DOHH2 (cell line): ENCODE measurements around the gene FRAS1.

Experiments
- H3F3A ChIP-seq: fragments of 200-600 bp; sonication (generic), shearing (Covaris generic); 2 replicates; pipeline ENCODE4 v1.6.0; 2016; ENCODE audit warnings: antibody characterized with exemption, mild to moderate bottlenecking; ENCODE audit not compliant: control insufficient read depth, insufficient read depth
- H3K27ac ChIP-seq: fragments of 200-600 bp; sonication (generic); 2 replicates; pipeline ENCODE4 v1.5.1; 2014; ENCODE audit warnings: low read depth, mild to moderate bottlenecking, low read length, moderate library complexity
- H3K27me3 ChIP-seq: fragments of 200-600 bp; sonication (generic); 2 replicates; pipeline ENCODE4 v1.6.1; 2014; ENCODE audit warnings: mild to moderate bottlenecking, low read length, mixed read lengths; ENCODE audit not compliant: control insufficient read depth
- H3K36me3 ChIP-seq: fragments of 200-600 bp; sonication (generic); 2 replicates; pipeline ENCODE4 v1.6.1; 2014; ENCODE audit warnings: mild to moderate bottlenecking, low read length, moderate library complexity, mixed read lengths; ENCODE audit not compliant: control insufficient read depth
- H3K4me1 ChIP-seq: fragments of 200-600 bp; sonication (generic); 2 replicates; pipeline ENCODE4 v1.6.1; 2014; ENCODE audit warnings: mild to moderate bottlenecking, low read length, mixed read lengths; ENCODE audit not compliant: control insufficient read depth
- H3K4me2 ChIP-seq: fragments of 200-600 bp; sonication (generic); 2 replicates; pipeline ENCODE4 v1.6.0; 2014; ENCODE audit warnings: mild to moderate bottlenecking, low read length, moderate library complexity
- H3K4me3 ChIP-seq: fragments of 200-600 bp; sonication (generic); 2 replicates; pipeline ENCODE4 v1.5.1; 2014; ENCODE audit warnings: mild to moderate bottlenecking, low read length, mixed read lengths
- H3K79me2 ChIP-seq: fragments of 200-600 bp; sonication (generic); 2 replicates; pipeline ENCODE4 v1.6.1; 2014; ENCODE audit warnings: mild to moderate bottlenecking, low read length, mixed read lengths; ENCODE audit not compliant: control insufficient read depth
- H3K9me2 ChIP-seq: fragments of 200-600 bp; sonication (generic); replicated peaks from 2 replicates; pipeline ENCODE4 v1.6.1; 2014; ENCODE audit warnings: mild to moderate bottlenecking, low read length, mixed read lengths; ENCODE audit not compliant: control insufficient read depth
- H3K9me3 ChIP-seq: fragments of 200-600 bp; sonication (generic); 2 replicates; pipeline ENCODE4 v1.6.1; 2014; ENCODE audit warnings: antibody characterized with exemption, low read length, mixed read lengths; ENCODE audit not compliant: control insufficient read depth, insufficient read depth
- H4K20me1 ChIP-seq: fragments of 200-600 bp; sonication (generic); 2 replicates; pipeline ENCODE4 v1.6.0; 2014; ENCODE audit warnings: low read depth, mild to moderate bottlenecking, antibody characterized with exemption, low read length, moderate library complexity; ENCODE audit not compliant: control insufficient read depth, insufficient read depth
- EZH2phosphoT487 ChIP-seq: fragments of 200-600 bp; sonication (generic); IDR thresholded peaks from 2 replicates; pipeline ENCODE4 v1.6.1; 2017; ENCODE audit warnings: borderline replicate concordance, mild to moderate bottlenecking, antibody characterized with exemption, low read length, moderate library complexity, mixed read lengths
- TF ChIP-seq, protein P1 (sequence below): fragments of 200-600 bp; sonication (generic); IDR thresholded peaks from one replicate; pipeline ENCODE4 v1.5.1; 2014; ENCODE audit warnings: antibody characterized with exemption, mild to moderate bottlenecking, low read depth, low read length; ENCODE audit not compliant: poor library complexity, severe bottlenecking

Gene FRAS1

GRCh38 chr4:78568640-78569305 lies 511.6 kb downstream of the FRAS1 start:
- TF ChIP-seq, protein P1, sequence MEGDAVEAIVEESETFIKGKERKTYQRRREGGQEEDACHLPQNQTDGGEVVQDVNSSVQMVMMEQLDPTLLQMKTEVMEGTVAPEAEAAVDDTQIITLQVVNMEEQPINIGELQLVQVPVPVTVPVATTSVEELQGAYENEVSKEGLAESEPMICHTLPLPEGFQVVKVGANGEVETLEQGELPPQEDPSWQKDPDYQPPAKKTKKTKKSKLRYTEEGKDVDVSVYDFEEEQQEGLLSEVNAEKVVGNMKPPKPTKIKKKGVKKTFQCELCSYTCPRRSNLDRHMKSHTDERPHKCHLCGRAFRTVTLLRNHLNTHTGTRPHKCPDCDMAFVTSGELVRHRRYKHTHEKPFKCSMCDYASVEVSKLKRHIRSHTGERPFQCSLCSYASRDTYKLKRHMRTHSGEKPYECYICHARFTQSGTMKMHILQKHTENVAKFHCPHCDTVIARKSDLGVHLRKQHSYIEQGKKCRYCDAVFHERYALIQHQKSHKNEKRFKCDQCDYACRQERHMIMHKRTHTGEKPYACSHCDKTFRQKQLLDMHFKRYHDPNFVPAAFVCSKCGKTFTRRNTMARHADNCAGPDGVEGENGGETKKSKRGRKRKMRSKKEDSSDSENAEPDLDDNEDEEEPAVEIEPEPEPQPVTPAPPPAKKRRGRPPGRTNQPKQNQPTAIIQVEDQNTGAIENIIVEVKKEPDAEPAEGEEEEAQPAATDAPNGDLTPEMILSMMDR = no peak
- TF ChIP-seq EZH2phosphoT487 = no peak
- no peaks in the 10 kb centered on the region for H3K4me1 ChIP-seq
- H3K27me3 ChIP-seq = peaks cover 4% of the 10 kb centered on the region
- no peak overlapping the region for H3K27ac ChIP-seq
- no peaks in the 10 kb centered on the region for H4K20me1 ChIP-seq
- H3K4me3 ChIP-seq = no peak overlapping the region
- H3K36me3 ChIP-seq = no peaks in the 10 kb centered on the region
- H3K9me2 ChIP-seq = no peaks in the 10 kb centered on the region
- no peaks in the 10 kb centered on the region for H3K79me2 ChIP-seq
- no peaks in the 10 kb centered on the region for H3K9me3 ChIP-seq
- H3F3A ChIP-seq = no peaks in the 10 kb centered on the region
- no peak overlapping the region for H3K4me2 ChIP-seq

- Histone ChIP-seq H3K79me2 (no peaks in the 10 kb centered on the region), H3K9me3 (no peaks in the 10 kb centered on the region), H3K4me1 (no peaks in the 10 kb centered on the region), H4K20me1 (no peaks in the 10 kb centered on the region), H3K4me3 (no peak overlapping the region), H3K36me3 (no peaks in the 10 kb centered on the region), H3K27ac (no peak overlapping the region), H3F3A (no peaks in the 10 kb centered on the region), H3K27me3 (peaks cover 4% of the 10 kb centered on the region), H3K4me2 (no peak overlapping the region), H3K9me2 (no peaks in the 10 kb centered on the region)
- TF ChIP-seq, protein P1 = no peak
- TF ChIP-seq EZH2phosphoT487 = no peak
Observed at GRCh38 chr4:78569306-78569821, 512.2 kb downstream of the FRAS1 start.

- Histone ChIP-seq H3K4me1 (no peaks in the 10 kb centered on the region), H3K9me3 (no peaks in the 10 kb centered on the region), H3K4me2 (no peak overlapping the region), H3K36me3 (no peaks in the 10 kb centered on the region), H3K4me3 (no peak overlapping the region), H3K9me2 (no peaks in the 10 kb centered on the region), H3F3A (no peaks in the 10 kb centered on the region), H3K79me2 (no peaks in the 10 kb centered on the region), H4K20me1 (no peaks in the 10 kb centered on the region), H3K27me3 (peaks cover 4% of the 10 kb centered on the region), H3K27ac (no peak overlapping the region)
- no peak for TF ChIP-seq EZH2phosphoT487
- TF ChIP-seq, protein P1 = no peak
Observed at GRCh38 chr4:78570117-78570516, 513.0 kb downstream of the FRAS1 start.
